ENCODE measurements around the gene PLIN4.

GRCh38 chr19:4517451-4518057 is 732 bp downstream of the PLIN4 start:
- no peak for TF ChIP-seq POLR2AphosphoS5 (IDR thresholded peaks at IDR 0.05; ENCODE audit: insufficient read depth, low read depth, low read length)
- no peak for TF ChIP-seq CTCF (IDR thresholded peaks at IDR 0.05; ENCODE audit: extremely low read depth in 1 of 2, insufficient read depth in 1 of 2, low read depth in 1 of 2, low read length in 2 of 2)
- TF ChIP-seq EZH2 (IDR thresholded peaks at IDR 0.05; ENCODE audit: borderline replicate concordance, low read depth, low read length, severe bottlenecking) = no peak
- no peak for TF ChIP-seq POLR2A (IDR thresholded peaks at IDR 0.05; ENCODE audit: low read depth, low read length)
- TF ChIP-seq JUN (IDR thresholded peaks at IDR 0.05; ENCODE audit: borderline replicate concordance, insufficient read depth, insufficient read length, low read depth) = no peak
- TF ChIP-seq MAX (IDR thresholded peaks at IDR 0.05; ENCODE audit: insufficient read depth, insufficient read length) = no peak
